Suppressor macrophage treated with lipopolysaccharide for 4 hours (primary cell): Measurements from ENCODE around the gene CNBD2.
"Not testable (repeated sequence)": the region's sequence is repeated elsewhere in the genome, so short reads cannot be mapped to it uniquely, and the experiment has no call there.

ENCODE experiments used
- DNase-seq: peaks from one replicate; pipeline ENCODE4 v3.0.0-alpha.2; 2020

The CNBD2 gene

GRCh38 chr20:36064658-36065426, 96.5 kb downstream of the CNBD2 start:
- peak; percentile 94 for DNase-seq

GRCh38 chr20:36065427-36065998, 97.1 kb downstream of the CNBD2 start:
- no peak for DNase-seq

GRCh38 chr20:36066777-36067176, 98.4 kb downstream of the CNBD2 start:
- DNase-seq, result no peak

- not testable (repeated sequence) for DNase-seq
Measured at GRCh38 chr20:36068526-36068925, 100.1 kb downstream of the CNBD2 start.

GRCh38 chr20:36070451-36070850, 102.1 kb downstream of the CNBD2 start:
- no peak for DNase-seq

GRCh38 chr20:36071848-36072247, 103.5 kb downstream of the CNBD2 start:
- DNase-seq, result no peak

- DNase-seq, result no peak
Measured at GRCh38 chr20:36074983-36075382, 106.6 kb downstream of the CNBD2 start.

- not testable (repeated sequence) for DNase-seq
Measured at GRCh38 chr20:36077762-36078161, 109.4 kb downstream of the CNBD2 start.

- DNase-seq, result no peak
Measured at GRCh38 chr20:36079486-36079885, 111.1 kb downstream of the CNBD2 start.

GRCh38 chr20:36079984-36080383, 111.6 kb downstream of the CNBD2 start:
- DNase-seq, result not testable (repeated sequence)
